Fibroblast of lung (primary cell): ENCODE results near the gene TMEM74B. TPM values are rescaled to one million over a fixed set of nuclear protein-coding genes. Genes with fewer than 3 reads are reported as not detected.

Experiments used
- DNase-seq, 2 donors: peaks; one replicate each; pipeline versions ENCODE4 v3.0.0 to v3.0.0-alpha.2; 2010; ENCODE audit warnings: low read depth in 2 of 2
- H2AFZ ChIP-seq: 2 replicates; pipeline ENCODE4 v1.5.1; 2012; ENCODE audit warnings: low read length, control low read depth, inconsistent platforms
- H3K27ac ChIP-seq: 2 replicates; pipeline ENCODE4 v1.5.1; 2011; ENCODE audit warnings: low read length, control low read depth; ENCODE audit not compliant: insufficient read depth
- H3K27me3 ChIP-seq: 2 replicates; pipeline ENCODE4 v1.5.1; 2011; ENCODE audit warnings: mild to moderate bottlenecking, low read length; ENCODE audit not compliant: control insufficient read depth, insufficient read depth
- H3K36me3 ChIP-seq: 2 replicates; pipeline ENCODE4 v1.5.1; 2011; ENCODE audit warnings: low read length; ENCODE audit not compliant: control insufficient read depth, insufficient read depth
- H3K4me1 ChIP-seq: 2 replicates; pipeline ENCODE4 v1.5.1; 2011; ENCODE audit warnings: low read length; ENCODE audit not compliant: control insufficient read depth, insufficient read depth; ENCODE audit errors: extremely low read depth
- H3K4me2 ChIP-seq: 2 replicates; pipeline ENCODE4 v1.5.1; 2011; ENCODE audit warnings: low read length, control low read depth; ENCODE audit not compliant: insufficient read depth; ENCODE audit errors: extremely low read depth
- H3K4me3 ChIP-seq, 4 experiments: fragments of 200-600 bp in 1 of 4; sonication (generic) in 1 of 4; replicated peaks in 1 of 4; 2 replicates each; pipeline ENCODE4 v1.5.1; 2011 to 2016; ENCODE audit warnings: low read length in 4 of 4, low read depth in 3 of 4, mild to moderate bottlenecking in 3 of 4, control low read depth in 2 of 4, inconsistent platforms in 1 of 4, mixed read lengths in 1 of 4; ENCODE audit not compliant: insufficient read depth in 1 of 4; ENCODE audit errors: control extremely low read depth in 1 of 4
- H3K79me2 ChIP-seq: 2 replicates; pipeline ENCODE4 v1.5.1; 2012; ENCODE audit warnings: mild to moderate bottlenecking, low read length, inconsistent platforms; ENCODE audit not compliant: control insufficient read depth, insufficient read depth
- H3K9ac ChIP-seq: 2 replicates; pipeline ENCODE4 v1.5.1; 2011; ENCODE audit warnings: mild to moderate bottlenecking, low read length, control low read depth; ENCODE audit not compliant: insufficient read depth
- H3K9me3 ChIP-seq: 2 replicates; pipeline ENCODE4 v1.5.1; 2012; ENCODE audit warnings: low read depth, low read length; ENCODE audit not compliant: control insufficient read depth, insufficient read depth
- H4K20me1 ChIP-seq: 2 replicates; pipeline ENCODE4 v1.5.1; 2011; ENCODE audit warnings: low read length; ENCODE audit not compliant: control insufficient read depth, insufficient read depth; ENCODE audit errors: extremely low read depth
- EZH2 ChIP-seq: IDR thresholded peaks from 2 replicates; pipeline ENCODE4 v1.5.1; 2012; ENCODE audit warnings: low read length, control low read depth, mild to moderate bottlenecking; ENCODE audit errors: missing control alignments
- polyA plus RNA-seq, 2 donors: library from polyadenylated mRNA; depleted of rRNA in 1 of 2; stranded (reverse) in 1 of 2; unstranded in 1 of 2; fragments of >200 nt; gene quantifications; 2 replicates each; pipeline ENCODE4 v1.2.1, GENCODE V29; 2011 to 2012; ENCODE audit warnings: missing spikeins in 1 of 2
- total RNA-seq: library from RNA; depleted of rRNA; stranded (reverse); fragments of >200 nt; gene quantifications from 2 replicates; pipeline ENCODE4 v1.2.1, GENCODE V29; 2014
- TF ChIP-seq, protein P1 (sequence below), 2 donors: IDR thresholded peaks in 1 of 2; conservative IDR thresholded peaks in 1 of 2; 1 replicate in 1 of 2; 2 replicates in 1 of 2; pipeline ENCODE4 v1.5.1; 2011 to 2012; ENCODE audit warnings: low read length in 2 of 2, control low read depth in 1 of 2, inconsistent platforms in 1 of 2, low read depth in 1 of 2, mild to moderate bottlenecking in 1 of 2

Gene TMEM74B
- total and polyA plus RNA-seq, 2 donors (not counting 1 experiment from before 2014, with no cell fraction given) = not detected

DNA sequence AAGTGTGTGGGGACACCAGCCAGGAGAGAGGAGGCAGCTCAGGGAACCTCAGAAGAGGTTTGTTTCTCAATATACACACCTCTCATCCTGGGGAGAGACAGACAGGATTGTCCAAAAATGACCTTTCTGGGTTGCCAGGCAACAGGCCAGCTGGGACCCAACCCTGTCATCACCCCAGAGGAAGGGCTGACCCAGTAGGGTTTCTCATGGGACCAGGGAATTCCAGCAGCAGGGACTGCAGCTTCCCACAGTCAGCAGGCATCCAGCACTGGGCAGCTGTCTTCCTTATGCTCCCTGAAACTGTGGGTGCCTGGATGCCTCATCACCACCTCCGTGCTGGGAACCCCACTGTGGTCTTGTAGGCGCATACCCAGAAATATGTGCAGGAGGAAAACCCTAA lies 19.8 kb upstream of the TMEM74B start:
- TF ChIP-seq EZH2 = no peak
- TF ChIP-seq, protein P1, sequence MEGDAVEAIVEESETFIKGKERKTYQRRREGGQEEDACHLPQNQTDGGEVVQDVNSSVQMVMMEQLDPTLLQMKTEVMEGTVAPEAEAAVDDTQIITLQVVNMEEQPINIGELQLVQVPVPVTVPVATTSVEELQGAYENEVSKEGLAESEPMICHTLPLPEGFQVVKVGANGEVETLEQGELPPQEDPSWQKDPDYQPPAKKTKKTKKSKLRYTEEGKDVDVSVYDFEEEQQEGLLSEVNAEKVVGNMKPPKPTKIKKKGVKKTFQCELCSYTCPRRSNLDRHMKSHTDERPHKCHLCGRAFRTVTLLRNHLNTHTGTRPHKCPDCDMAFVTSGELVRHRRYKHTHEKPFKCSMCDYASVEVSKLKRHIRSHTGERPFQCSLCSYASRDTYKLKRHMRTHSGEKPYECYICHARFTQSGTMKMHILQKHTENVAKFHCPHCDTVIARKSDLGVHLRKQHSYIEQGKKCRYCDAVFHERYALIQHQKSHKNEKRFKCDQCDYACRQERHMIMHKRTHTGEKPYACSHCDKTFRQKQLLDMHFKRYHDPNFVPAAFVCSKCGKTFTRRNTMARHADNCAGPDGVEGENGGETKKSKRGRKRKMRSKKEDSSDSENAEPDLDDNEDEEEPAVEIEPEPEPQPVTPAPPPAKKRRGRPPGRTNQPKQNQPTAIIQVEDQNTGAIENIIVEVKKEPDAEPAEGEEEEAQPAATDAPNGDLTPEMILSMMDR (conservative IDR thresholded peaks at IDR 0.05 in 1 of 2, IDR thresholded peaks at IDR 0.05 in 1 of 2; ENCODE audit: low read depth in 1 of 2, low read length in 2 of 2) = no peak
- H4K20me1 ChIP-seq = no peaks in the 10 kb centered on the region
- no peak overlapping the region for H3K4me3 ChIP-seq
- H2AFZ ChIP-seq = no peak overlapping the region
- no peak overlapping the region for H3K4me2 ChIP-seq
- peaks cover 22% of the 10 kb centered on the region for H3K27me3 ChIP-seq
- DNase-seq = no peak
- no peaks in the 10 kb centered on the region for H3K36me3 ChIP-seq
- no peak overlapping the region for H3K27ac ChIP-seq
- no peak overlapping the region for H3K9ac ChIP-seq
- no peaks in the 10 kb centered on the region for H3K4me1 ChIP-seq
- H3K79me2 ChIP-seq = no peaks in the 10 kb centered on the region
- no peaks in the 10 kb centered on the region for H3K9me3 ChIP-seq

- H3K4me1 ChIP-seq = no peaks in the 10 kb centered on the region
- H3K79me2 ChIP-seq = no peaks in the 10 kb centered on the region
- H3K36me3 ChIP-seq = no peaks in the 10 kb centered on the region
- no peak for DNase-seq
- H3K27ac ChIP-seq = no peak overlapping the region
- no peaks in the 10 kb centered on the region for H3K9me3 ChIP-seq
- H2AFZ ChIP-seq = no peak overlapping the region
- TF ChIP-seq, protein P1 (conservative IDR thresholded peaks at IDR 0.05 in 1 of 2, IDR thresholded peaks at IDR 0.05 in 1 of 2; ENCODE audit: low read depth in 1 of 2, low read length in 2 of 2) = no peak
- TF ChIP-seq EZH2 = no peak
- no peaks in the 10 kb centered on the region for H4K20me1 ChIP-seq
- no peak overlapping the region for H3K4me3 ChIP-seq
- H3K9ac ChIP-seq = no peak overlapping the region
- H3K4me2 ChIP-seq = no peak overlapping the region
- H3K27me3 ChIP-seq = peaks cover 25% of the 10 kb centered on the region
These were observed 19.3 kb upstream of the TMEM74B start for GRCh38 chr20:1204113-1204512.

DNA sequence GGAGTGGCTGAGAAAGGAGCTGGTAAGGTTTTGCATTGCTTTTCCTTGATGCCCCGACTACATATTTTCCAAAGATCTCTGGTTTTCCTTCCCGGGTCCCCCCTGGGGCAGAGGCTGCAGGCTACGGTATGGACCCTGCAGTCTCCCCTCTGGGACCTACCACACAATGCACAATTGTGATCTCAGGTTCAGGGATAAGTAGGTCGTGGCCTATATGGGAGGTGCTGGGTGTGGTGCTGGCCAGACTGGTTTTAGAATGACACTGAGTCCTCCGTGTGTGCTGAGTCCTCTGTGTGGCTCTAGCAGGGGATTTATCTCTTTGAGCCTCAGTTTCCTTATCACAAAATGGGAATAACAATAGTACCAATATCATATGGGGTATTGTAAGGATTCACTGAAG lies 18.8 kb upstream of the TMEM74B start:
- Histone ChIP-seq H3K9ac (no peak overlapping the region), H3K9me3 (no peaks in the 10 kb centered on the region), H2AFZ (no peak overlapping the region), H4K20me1 (no peaks in the 10 kb centered on the region), H3K36me3 (no peaks in the 10 kb centered on the region), H3K79me2 (no peaks in the 10 kb centered on the region), H3K4me3 (no peak overlapping the region), H3K27me3 (peaks cover 28% of the 10 kb centered on the region), H3K4me1 (no peaks in the 10 kb centered on the region), H3K27ac (no peak overlapping the region), H3K4me2 (no peak overlapping the region)
- TF ChIP-seq, protein P1 (conservative IDR thresholded peaks at IDR 0.05 in 1 of 2, IDR thresholded peaks at IDR 0.05 in 1 of 2; ENCODE audit: low read depth in 1 of 2, low read length in 2 of 2) = no peak
- no peak for TF ChIP-seq EZH2
- no peak for DNase-seq
